Epithelial cell of proximal tubule (primary cell): Measurements from ENCODE around the gene MEIKIN. TPM values are rescaled to one million over a fixed set of nuclear protein-coding genes. Genes with fewer than 3 reads are reported as not detected.

Experiments
- DNase-seq: peaks from one replicate; pipeline ENCODE4 v3.0.0-alpha.2; 2011; ENCODE audit warnings: low read depth
- H3K4me3 ChIP-seq: 2 replicates; pipeline ENCODE4 v1.5.1; 2011; ENCODE audit warnings: low read depth, mild to moderate bottlenecking, low read length
- CTCF ChIP-seq: conservative IDR thresholded peaks from 2 replicates; pipeline ENCODE4 v1.5.1; 2012; ENCODE audit warnings: low read depth, mild to moderate bottlenecking, low read length
- total RNA-seq: library from RNA; depleted of rRNA; stranded (reverse); fragments of >200 nt; gene quantifications from 2 replicates; pipeline ENCODE4 v1.2.3, GENCODE V29; 2015

MEIKIN gene
- total RNA-seq, 1 donor from 2014 or later: not detected

GRCh38 chr5:131757830-131758519 lies 187.5 kb downstream of the MEIKIN start:
- no peak overlapping the region for H3K4me3 ChIP-seq
- no peak for TF ChIP-seq CTCF
- no peak for DNase-seq

Other genes with a start within 250 kb of the MEIKIN start
- 14.4 and 15.6 TPM in 2 replicates for gene FNIP1, start 148.6 kb downstream of the MEIKIN start, total RNA-seq
- 0.35 TPM in 1 of 2 replicates, not detected in the other for gene ACSL6, start 66.0 kb upstream of the MEIKIN start, total RNA-seq
- not detected in 2 replicates for gene IL3, start 115.0 kb upstream of the MEIKIN start, total RNA-seq
- 13.2 and 19.6 TPM in 2 replicates for gene CSF2, start 128.1 kb upstream of the MEIKIN start, total RNA-seq